ENCODE results near the gene SLCO4A1. TPM values are rescaled to one million over a fixed set of nuclear protein-coding genes. Genes with fewer than 3 reads are reported as not detected.
A peak's percentile ranks its signal among the peaks of the same experiment; 100 is the strongest.

Gene SLCO4A1
- total RNA-seq, 1 experiment from 2014 or later: 161 TPM

- ChIA-PET POLR2A (ENCODE audit: unreplicated experiment) (no interaction called here), CTCF (no interaction called here)
- H3K4me2 ChIP-seq (ENCODE audit: low read length): no peak overlapping the region
- 0 out of 2 replicates have a peak, but pooled peaks cover 3% of the 10 kb centered on the region for H3K27me3 ChIP-seq (ENCODE audit: low read length)
- H3K9me3 ChIP-seq (ENCODE audit: low read length): no peaks in the 10 kb centered on the region
- H3K4me1 ChIP-seq (ENCODE audit: insufficient read depth, low read length): peaks cover 13% of the 10 kb centered on the region; the same call in 1 of the 2 replicates
- no peaks in the 10 kb centered on the region for H3K9me2 ChIP-seq (replicated peaks; ENCODE audit: low read length)
- no peaks in the 10 kb centered on the region for H4K20me1 ChIP-seq (ENCODE audit: low read length)
- intact Hi-C loops (cut with micrococcal nuclease): no loop called here
- H3K4me3 ChIP-seq (ENCODE audit: low read length): no peak overlapping the region
- no peak overlapping the region for H3K9ac ChIP-seq (ENCODE audit: low read length)
- ATAC-seq (no peak), DNase-seq (no peak)
- no peak overlapping the region for H2AFZ ChIP-seq (ENCODE audit: low read length)
- H3K27ac ChIP-seq (ENCODE audit: low read length): no peak overlapping the region
- BruUV-seq (replicated peaks): no TSS peak
- no peak for TF ChIP-seq EZH2 (IDR thresholded peaks at IDR 0.05; ENCODE audit: low read length, unreplicated experiment)
- TF ChIP-seq CTCF (conservative IDR thresholded peaks at IDR 0.05; ENCODE audit: low read depth, low read length): no peak
- no peak for TF ChIP-seq EZH2phosphoT487 (IDR thresholded peaks at IDR 0.05; ENCODE audit: borderline replicate concordance, low read length)
- 0 out of 2 replicates have a peak, but pooled peaks cover under 1% of the 10 kb centered on the region for H3K79me2 ChIP-seq (ENCODE audit: low read length)
- H3F3A ChIP-seq (ENCODE audit: low read length, unreplicated experiment): no peaks in the 10 kb centered on the region
- no peaks in the 10 kb centered on the region for H3K36me3 ChIP-seq (ENCODE audit: low read depth, low read length)
Measured at GRCh38 chr20:62714799-62715198, 72.5 kb downstream of the SLCO4A1 start.

GRCh38 chr20:62715201-62715600 lies 72.9 kb downstream of the SLCO4A1 start:
- Histone ChIP-seq H3K4me1 (ENCODE audit: insufficient read depth, low read length) (peaks cover 13% of the 10 kb centered on the region; the same call in 1 of the 2 replicates), H2AFZ (ENCODE audit: low read length) (no peak overlapping the region), H3K9ac (ENCODE audit: low read length) (no peak overlapping the region), H3K9me3 (ENCODE audit: low read length) (no peaks in the 10 kb centered on the region), H3F3A (ENCODE audit: low read length, unreplicated experiment) (no peaks in the 10 kb centered on the region), H3K4me3 (ENCODE audit: low read length) (no peak overlapping the region), H3K4me2 (ENCODE audit: low read length) (no peak overlapping the region), H3K27ac (ENCODE audit: low read length) (no peak overlapping the region), H3K9me2 (replicated peaks; ENCODE audit: low read length) (no peaks in the 10 kb centered on the region), H3K36me3 (ENCODE audit: low read depth, low read length) (no peaks in the 10 kb centered on the region), H4K20me1 (ENCODE audit: low read length) (no peaks in the 10 kb centered on the region), H3K27me3 (ENCODE audit: low read length) (0 out of 2 replicates have a peak, but pooled peaks cover under 1% of the 10 kb centered on the region), H3K79me2 (ENCODE audit: low read length) (no peaks in the 10 kb centered on the region)
- intact Hi-C loops (cut with micrococcal nuclease): no loop called here
- no peak for TF ChIP-seq EZH2phosphoT487 (IDR thresholded peaks at IDR 0.05; ENCODE audit: borderline replicate concordance, low read length)
- TF ChIP-seq CTCF (conservative IDR thresholded peaks at IDR 0.05; ENCODE audit: low read depth, low read length): no peak
- no peak for TF ChIP-seq EZH2 (IDR thresholded peaks at IDR 0.05; ENCODE audit: low read length, unreplicated experiment)
- no peak for DNase-seq
- no TSS peak for BruUV-seq (replicated peaks)
- ChIA-PET POLR2A (ENCODE audit: unreplicated experiment) (no interaction called here), CTCF (no interaction called here)
- ATAC-seq: no peak

GRCh38 chr20:62716198-62716940 lies 74.1 kb downstream of the SLCO4A1 start:
- TF ChIP-seq EZH2phosphoT487 (IDR thresholded peaks at IDR 0.05; ENCODE audit: borderline replicate concordance, low read length): no peak
- TF ChIP-seq CTCF (conservative IDR thresholded peaks at IDR 0.05; ENCODE audit: low read depth, low read length): no peak
- no peak for TF ChIP-seq EZH2 (IDR thresholded peaks at IDR 0.05; ENCODE audit: low read length, unreplicated experiment)
- H3F3A ChIP-seq (ENCODE audit: low read length, unreplicated experiment): no peaks in the 10 kb centered on the region
- H3K9ac ChIP-seq (ENCODE audit: low read length): no peak overlapping the region
- H3K4me2 ChIP-seq (ENCODE audit: low read length): no peak overlapping the region
- no peaks in the 10 kb centered on the region for H4K20me1 ChIP-seq (ENCODE audit: low read length)
- no peaks in the 10 kb centered on the region for H3K36me3 ChIP-seq (ENCODE audit: low read depth, low read length)
- H3K4me1 ChIP-seq (ENCODE audit: insufficient read depth, low read length): peaks cover 5% of the 10 kb centered on the region; the same call in 1 of the 2 replicates
- no TSS peak for BruUV-seq (replicated peaks)
- no peak overlapping the region for H3K27ac ChIP-seq (ENCODE audit: low read length)
- H2AFZ ChIP-seq (ENCODE audit: low read length): no peak overlapping the region
- CTCF ChIA-PET: no interaction called here
- POLR2A ChIA-PET (ENCODE audit: unreplicated experiment): no interaction called here
- no peaks in the 10 kb centered on the region for H3K9me2 ChIP-seq (replicated peaks; ENCODE audit: low read length)
- H3K4me3 ChIP-seq (ENCODE audit: low read length): no peak overlapping the region
- DNase-seq (no peak), ATAC-seq (0 out of 2 replicates have a peak, but pooled peaks have one; percentile 8)
- intact Hi-C loops (cut with micrococcal nuclease): no loop called here
- H3K79me2 ChIP-seq (ENCODE audit: low read length): no peaks in the 10 kb centered on the region
- no peaks in the 10 kb centered on the region for H3K27me3 ChIP-seq (ENCODE audit: low read length)
- H3K9me3 ChIP-seq (ENCODE audit: low read length): no peaks in the 10 kb centered on the region
